ENCODE measurements around the gene NRIP3. TPM values are rescaled to one million over a fixed set of nuclear protein-coding genes. Genes with fewer than 3 reads are reported as not detected.
A peak's percentile ranks its signal among the peaks of the same experiment; 100 is the strongest.

The NRIP3 gene
- total RNA-seq, 2 donors from 2014 or later, result 0.95 to 1.2 TPM

DNA sequence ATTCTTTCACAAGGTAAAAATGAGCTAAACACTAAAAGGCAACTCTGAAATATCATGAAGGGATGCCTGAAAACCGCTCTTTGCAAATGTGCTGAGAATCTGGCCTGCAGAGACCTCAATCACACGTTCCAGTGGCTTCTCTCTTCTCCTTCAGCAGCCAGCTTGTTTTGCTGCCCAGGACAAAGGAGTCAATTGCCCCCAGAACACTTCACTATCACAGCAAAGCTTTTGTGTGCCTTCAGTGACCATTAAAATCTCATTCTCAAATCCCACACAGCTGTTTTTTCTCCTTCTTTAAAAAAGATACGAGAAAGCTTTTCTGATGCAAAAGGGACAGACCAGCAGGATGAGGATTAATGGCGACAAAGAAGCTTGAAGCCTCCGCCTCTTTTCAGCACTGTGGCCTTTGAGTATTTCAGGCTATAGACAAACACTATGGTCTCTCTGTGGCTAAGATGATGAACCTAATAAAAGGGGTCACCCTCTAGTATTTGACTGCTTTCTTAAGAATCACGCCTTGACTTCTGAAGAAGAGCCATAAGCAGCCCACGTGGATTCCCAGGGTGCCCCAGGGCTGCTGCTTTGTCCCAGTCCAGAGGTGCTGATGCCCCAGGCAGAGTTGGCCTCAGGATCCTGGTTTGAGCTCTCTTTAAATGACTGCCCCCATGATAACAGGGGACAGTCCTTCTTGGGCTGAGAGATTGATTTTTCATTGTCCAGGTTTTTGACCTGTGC lies 33.4 kb upstream of the NRIP3 start:
- H3K4me1 Mint-ChIP-seq, result peaks cover 6% of the 10 kb centered on the region
- no peak for DNase-seq

GRCh38 chr11:9030601-9031000 lies 26.8 kb upstream of the NRIP3 start:
- DNase-seq, result no peak
- no peak overlapping the region for H3K4me3 ChIP-seq (ENCODE audit: low read length)
- H3K9me3 ChIP-seq (ENCODE audit: control insufficient read depth, low read length), result no peaks in the 10 kb centered on the region
- Mint-ChIP-seq H3K27me3 (ENCODE audit: insufficient read depth) (no peaks in the 10 kb centered on the region), H3K27ac (no peak overlapping the region), H3K9me3 (no peaks in the 10 kb centered on the region), H3K4me1 (no peaks in the 10 kb centered on the region), H3K4me3 (no peak overlapping the region), H3K36me3 (ENCODE audit: low read depth) (no peaks in the 10 kb centered on the region)
- no peaks in the 10 kb centered on the region for H3K4me1 ChIP-seq (ENCODE audit: control insufficient read depth, insufficient read depth, low read length)
- H3K9ac ChIP-seq (ENCODE audit: extremely low read depth, low read length, poor library complexity, severe bottlenecking), result no peak overlapping the region
- no peaks in the 10 kb centered on the region for H3K36me3 ChIP-seq (ENCODE audit: control insufficient read depth, insufficient read depth, low read length)
- WGBS, 2 experiments (ENCODE audit: insufficient coverage in 1 of 2, insufficient read length in 1 of 2), result 78 to 84% methylated on average over 4 to 5 of the region's 5 CpGs
- no peak overlapping the region for H3K27ac ChIP-seq (ENCODE audit: low read depth, low read length)
- no peaks in the 10 kb centered on the region for H3K27me3 ChIP-seq (ENCODE audit: control insufficient read depth, insufficient read depth, low read length, poor library complexity, severe bottlenecking)
- TF ChIP-seq CTCF (conservative IDR thresholded peaks at IDR 0.05), result no peak

More for the DNA sequence above, 33.4 kb upstream of the NRIP3 start:
- H3K27ac Mint-ChIP-seq, result no peak overlapping the region
- Histone ChIP-seq H3K9ac (ENCODE audit: extremely low read depth, low read length, poor library complexity, severe bottlenecking) (no peak overlapping the region), H3K36me3 (ENCODE audit: control insufficient read depth, insufficient read depth, low read length) (no peaks in the 10 kb centered on the region), H3K9me3 (ENCODE audit: control insufficient read depth, low read length) (no peaks in the 10 kb centered on the region), H3K27ac (ENCODE audit: low read depth, low read length) (peak overlapping the region; percentile 68), H3K4me1 (ENCODE audit: control insufficient read depth, insufficient read depth, low read length) (no peaks in the 10 kb centered on the region), H3K27me3 (ENCODE audit: control insufficient read depth, insufficient read depth, low read length, poor library complexity, severe bottlenecking) (peaks cover 7% of the 10 kb centered on the region), H3K4me3 (ENCODE audit: low read length) (no peak overlapping the region)
- no peaks in the 10 kb centered on the region for H3K27me3 Mint-ChIP-seq (ENCODE audit: insufficient read depth)
- H3K9me3 Mint-ChIP-seq, result no peaks in the 10 kb centered on the region
- no peak overlapping the region for H3K4me3 Mint-ChIP-seq
- no peak for TF ChIP-seq CTCF (conservative IDR thresholded peaks at IDR 0.05)
- no peaks in the 10 kb centered on the region for H3K36me3 Mint-ChIP-seq (ENCODE audit: low read depth)
- 50 to 66% methylated on average over 7 of the region's 7 CpGs for WGBS, 2 experiments (ENCODE audit: insufficient coverage in 1 of 2, insufficient read length in 1 of 2)

DNA sequence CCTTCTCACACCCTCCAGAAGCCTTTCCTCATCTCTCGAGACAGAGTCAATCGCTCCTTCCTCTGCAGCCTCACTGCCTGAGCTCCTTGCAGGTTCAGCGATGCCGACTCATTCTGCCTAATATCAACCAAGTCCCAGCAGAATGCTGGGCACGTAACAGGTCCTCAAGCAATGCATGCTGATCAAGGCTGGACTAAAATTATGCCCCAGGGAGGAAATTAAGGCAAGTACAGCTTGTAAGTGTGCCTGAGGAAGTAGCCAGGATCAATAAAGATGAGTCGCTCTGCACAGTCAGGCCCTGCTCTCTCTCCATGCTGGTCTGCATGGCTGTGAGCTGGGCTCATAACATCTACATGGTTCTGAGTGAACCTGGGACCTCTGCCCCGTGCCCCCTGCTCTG lies 25.6 kb upstream of the NRIP3 start:
- no peaks in the 10 kb centered on the region for H3K27me3 ChIP-seq (ENCODE audit: control insufficient read depth, insufficient read depth, low read length, poor library complexity, severe bottlenecking)
- no peak overlapping the region for H3K27ac Mint-ChIP-seq
- H3K4me3 Mint-ChIP-seq, result no peak overlapping the region

More for the DNA sequence above, 25.6 kb upstream of the NRIP3 start:
- TF ChIP-seq CTCF (conservative IDR thresholded peaks at IDR 0.05), result no peak
- Histone ChIP-seq H3K9ac (ENCODE audit: extremely low read depth, low read length, poor library complexity, severe bottlenecking) (no peak overlapping the region), H3K4me3 (ENCODE audit: low read length) (no peak overlapping the region), H3K4me1 (ENCODE audit: control insufficient read depth, insufficient read depth, low read length) (no peaks in the 10 kb centered on the region), H3K36me3 (ENCODE audit: control insufficient read depth, insufficient read depth, low read length) (no peaks in the 10 kb centered on the region), H3K9me3 (ENCODE audit: control insufficient read depth, low read length) (no peaks in the 10 kb centered on the region), H3K27ac (ENCODE audit: low read depth, low read length) (no peak overlapping the region)
- H3K27me3 Mint-ChIP-seq (ENCODE audit: insufficient read depth), result no peaks in the 10 kb centered on the region
- WGBS, 2 experiments (ENCODE audit: insufficient coverage in 1 of 2, insufficient read length in 1 of 2), result 88 to 91% methylated on average over 6 to 7 of the region's 7 CpGs
- no peaks in the 10 kb centered on the region for H3K9me3 Mint-ChIP-seq
- no peaks in the 10 kb centered on the region for H3K36me3 Mint-ChIP-seq (ENCODE audit: low read depth)
- DNase-seq, result no peak
- H3K4me1 Mint-ChIP-seq, result no peaks in the 10 kb centered on the region
